Sigmoid colon (tissue), 4 donors: ENCODE results near the gene EPHX1.

Experiments used
- CTCF ChIP-seq, 4 experiments: fragments of 450-650 bp in 3 of 4; fragments of 200-600 bp in 1 of 4; IDR thresholded peaks; one replicate each; pipeline ENCODE4 v1.5.1; 2016 to 2019; ENCODE audit warnings: antibody characterized with exemption in 4 of 4, mild to moderate bottlenecking in 3 of 4, moderate library complexity in 2 of 4
- POLR2A ChIP-seq, 2 donors: fragments of 450-650 bp; IDR thresholded peaks; one replicate each; pipeline ENCODE4 v1.6.1; 2016; ENCODE audit warnings: antibody characterized with exemption in 2 of 2, mild to moderate bottlenecking in 2 of 2, moderate library complexity in 2 of 2
- POLR2AphosphoS5 ChIP-seq, 4 donors: sonication (generic); formaldehyde crosslinking; IDR thresholded peaks; one replicate each; pipeline ENCODE4 v1.6.1; 2017; ENCODE audit warnings: antibody characterized with exemption in 4 of 4

GRCh38 chr1:225888289-225888897 lies 78.5 kb downstream of the EPHX1 start:
- no peak for TF ChIP-seq CTCF (IDR thresholded peaks at IDR 0.05)
- TF ChIP-seq POLR2A (IDR thresholded peaks at IDR 0.05), result no peak
- TF ChIP-seq POLR2AphosphoS5 (IDR thresholded peaks at IDR 0.05), result no peak
